IgD-negative memory B cell (primary cell): ENCODE measurements around the gene UNC79. TPM values are rescaled to one million over a fixed set of nuclear protein-coding genes. Genes with fewer than 3 reads are reported as not detected.
"Not testable (repeated sequence)": the region's sequence is repeated elsewhere in the genome, so short reads cannot be mapped to it uniquely, and the experiment has no call there.

Experiments used
- H3K27ac Mint-ChIP-seq, 3 donors: one replicate each; pipeline ENCODE4 v1.8.0; 2020 to 2022; ENCODE audit warnings: mild to moderate bottlenecking in 3 of 3, mixed read lengths in 3 of 3, moderate library complexity in 1 of 3
- H3K27me3 Mint-ChIP-seq: one replicate; pipeline ENCODE4 v1.8.0; 2021; ENCODE audit warnings: mixed read lengths
- H3K36me3 Mint-ChIP-seq: one replicate; pipeline ENCODE4 v1.8.0; 2020; ENCODE audit warnings: mild to moderate bottlenecking, mixed read lengths
- H3K4me1 Mint-ChIP-seq, 3 donors: one replicate each; pipeline ENCODE4 v1.8.0; 2020 to 2022; ENCODE audit warnings: mixed read lengths in 3 of 3, mild to moderate bottlenecking in 1 of 3
- H3K4me3 Mint-ChIP-seq, 4 donors: one replicate each; pipeline ENCODE4 v1.8.0; 2020 to 2022; ENCODE audit warnings: mild to moderate bottlenecking in 4 of 4, mixed read lengths in 4 of 4, moderate library complexity in 3 of 4
- H3K9me3 Mint-ChIP-seq, 3 donors: one replicate each; pipeline ENCODE4 v1.8.0; 2020 to 2021; ENCODE audit warnings: mixed read lengths in 3 of 3, mild to moderate bottlenecking in 1 of 3
- polyA plus RNA-seq: library from polyadenylated mRNA; unstranded; fragments of 300-500 nt; fragmentation: Illumina TruSeq; gene quantifications from one replicate; pipeline ENCODE4 v1.2.3, GENCODE V29; 2021

The UNC79 gene
- polyA plus RNA-seq, 1 donor from 2014 or later = not detected

GRCh38 chr14:93462479-93462878 is 31.7 kb downstream of the UNC79 start:
- Mint-ChIP-seq H3K27me3 (no peaks in the 10 kb centered on the region), H3K27ac (peak overlapping the region in 1 of 3 donors; percentile 3), H3K4me1 (peaks cover 2 to 8% (median 8%) of the 10 kb centered on the region in 3 donors), H3K36me3 (no peaks in the 10 kb centered on the region), H3K4me3 (no peak overlapping the region), H3K9me3 (peaks cover 0 to 1% (median 0%) of the 10 kb centered on the region in 3 donors)

DNA sequence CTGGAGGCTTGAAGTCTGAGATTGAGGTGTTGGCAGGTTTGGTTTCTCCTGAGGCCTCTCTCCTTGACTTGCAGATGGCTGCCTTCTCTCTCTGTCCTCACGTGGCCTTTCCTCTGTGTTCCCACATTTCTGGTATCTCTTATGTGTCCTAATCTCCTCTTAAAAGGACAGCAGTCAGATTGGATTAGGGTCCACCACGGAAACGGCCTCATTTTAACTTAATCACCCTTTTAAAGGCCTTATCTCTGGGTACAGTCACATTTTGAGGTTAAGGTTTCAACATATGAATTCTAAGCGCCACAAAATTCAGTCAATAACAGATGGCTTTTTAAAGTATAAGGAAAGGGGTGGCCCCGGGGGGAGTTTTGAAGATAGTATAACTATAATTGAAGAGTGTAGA is 33.5 kb downstream of the UNC79 start:
- no peak overlapping the region for H3K27ac Mint-ChIP-seq
- H3K9me3 Mint-ChIP-seq = no peaks in the 10 kb centered on the region
- no peaks in the 10 kb centered on the region for H3K27me3 Mint-ChIP-seq
- H3K4me3 Mint-ChIP-seq = no peak overlapping the region
- peaks cover 2 to 8% (median 8%) of the 10 kb centered on the region in 3 donors for H3K4me1 Mint-ChIP-seq
- no peaks in the 10 kb centered on the region for H3K36me3 Mint-ChIP-seq

DNA sequence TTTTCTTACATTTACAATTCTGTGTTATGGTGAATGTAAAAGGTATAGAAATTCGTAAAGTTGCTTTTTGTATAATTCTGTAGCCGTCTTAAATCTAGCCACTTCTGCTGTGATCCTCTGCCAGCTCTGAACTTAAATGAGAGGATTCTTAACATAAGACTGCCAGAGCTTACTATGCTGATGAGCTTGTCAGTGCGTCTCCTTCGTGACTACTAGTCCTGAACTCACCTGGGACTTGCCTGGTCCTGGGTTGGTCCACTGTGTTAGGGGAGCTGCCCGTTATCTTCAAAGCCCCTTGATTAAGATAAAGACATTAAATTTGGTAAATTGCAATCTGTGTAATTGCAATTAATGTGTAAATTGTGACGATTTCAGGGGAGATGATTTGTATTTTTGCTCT is 44.7 kb downstream of the UNC79 start:
- H3K36me3 Mint-ChIP-seq = no peaks in the 10 kb centered on the region
- peaks cover 8% of the 10 kb centered on the region for H3K27me3 Mint-ChIP-seq
- H3K4me1 Mint-ChIP-seq = no peaks in the 10 kb centered on the region
- no peak overlapping the region for H3K27ac Mint-ChIP-seq
- H3K9me3 Mint-ChIP-seq = no peaks in the 10 kb centered on the region
- H3K4me3 Mint-ChIP-seq = no peak overlapping the region

- no peaks in the 10 kb centered on the region for H3K9me3 Mint-ChIP-seq
- no peak overlapping the region for H3K4me3 Mint-ChIP-seq
- no peaks in the 10 kb centered on the region for H3K36me3 Mint-ChIP-seq
- peaks cover 6% of the 10 kb centered on the region for H3K27me3 Mint-ChIP-seq
- H3K4me1 Mint-ChIP-seq = no peaks in the 10 kb centered on the region
- no peak overlapping the region for H3K27ac Mint-ChIP-seq
These were observed 45.6 kb downstream of the UNC79 start for GRCh38 chr14:93476305-93476704.

GRCh38 chr14:93479074-93479473 is 48.3 kb downstream of the UNC79 start:
- H3K36me3 Mint-ChIP-seq, H3K4me3 Mint-ChIP-seq, H3K27ac Mint-ChIP-seq, H3K27me3 Mint-ChIP-seq, H3K9me3 Mint-ChIP-seq, H3K4me1 Mint-ChIP-seq: not testable (repeated sequence)

DNA sequence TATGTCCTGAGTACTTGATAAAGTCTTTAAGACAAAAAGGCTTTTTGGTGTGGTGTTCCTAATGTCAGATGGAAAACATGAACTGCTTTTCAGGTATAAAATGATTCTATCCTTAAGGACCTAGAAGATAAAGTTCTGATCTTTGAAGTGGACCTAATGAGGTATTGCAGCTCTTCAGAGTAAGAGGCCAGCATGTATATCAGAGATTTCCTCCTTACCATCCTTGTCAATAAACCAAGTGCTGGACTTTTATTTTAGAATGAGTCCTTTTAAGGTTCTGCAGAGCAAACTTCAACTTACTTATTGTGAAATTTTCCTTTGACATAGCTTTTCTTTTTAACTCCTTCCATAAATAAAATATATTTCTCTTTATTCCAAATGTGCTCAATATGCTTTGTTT is 50.1 kb downstream of the UNC79 start:
- H3K36me3 Mint-ChIP-seq = peaks cover 3% of the 10 kb centered on the region
- H3K27me3 Mint-ChIP-seq = peaks cover 3% of the 10 kb centered on the region
- H3K4me3 Mint-ChIP-seq = no peak overlapping the region
- H3K9me3 Mint-ChIP-seq = no peaks in the 10 kb centered on the region
- H3K4me1 Mint-ChIP-seq = peaks cover 0 to 2% (median 0%) of the 10 kb centered on the region in 3 donors
- no peak overlapping the region for H3K27ac Mint-ChIP-seq

DNA sequence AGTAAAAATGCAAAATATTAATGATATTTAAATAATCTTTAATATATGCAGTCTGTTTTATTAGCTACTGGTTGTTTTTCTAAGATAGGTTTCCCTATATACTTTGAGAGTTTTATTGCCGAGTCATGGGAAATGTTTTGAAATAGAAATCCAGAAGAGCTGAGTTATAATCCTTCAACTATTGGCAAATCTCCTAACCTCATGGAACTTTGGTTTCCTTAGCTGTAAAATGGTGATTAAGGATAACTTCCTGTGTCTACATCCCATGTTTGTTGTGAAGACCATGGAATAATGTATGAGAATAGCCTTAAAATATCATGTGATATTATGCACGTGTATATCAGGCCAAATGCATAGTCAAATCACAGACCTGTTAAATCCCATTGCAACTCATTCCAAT is 51.0 kb downstream of the UNC79 start:
- Mint-ChIP-seq H3K4me3 (no peak overlapping the region), H3K36me3 (peaks cover 3% of the 10 kb centered on the region), H3K9me3 (no peaks in the 10 kb centered on the region), H3K27me3 (peaks cover 3% of the 10 kb centered on the region), H3K27ac (no peak overlapping the region), H3K4me1 (peaks cover 0 to 2% (median 0%) of the 10 kb centered on the region in 3 donors)

- Mint-ChIP-seq H3K4me3 (no peak overlapping the region), H3K36me3 (peaks cover 2% of the 10 kb centered on the region), H3K9me3 (peaks cover 6 to 23% (median 10%) of the 10 kb centered on the region in 3 donors), H3K27me3 (peaks cover 2% of the 10 kb centered on the region), H3K27ac (no peak overlapping the region), H3K4me1 (peaks cover 0 to 3% (median 0%) of the 10 kb centered on the region in 3 donors)
These were observed 59.3 kb downstream of the UNC79 start for GRCh38 chr14:93490001-93490400.

GRCh38 chr14:93493054-93493453 is 62.3 kb downstream of the UNC79 start:
- peaks cover 2% of the 10 kb centered on the region for H3K27me3 Mint-ChIP-seq
- peaks cover 0 to 3% (median 0%) of the 10 kb centered on the region in 3 donors for H3K4me1 Mint-ChIP-seq
- no peak overlapping the region for H3K4me3 Mint-ChIP-seq
- no peak overlapping the region for H3K27ac Mint-ChIP-seq
- peaks cover 6 to 23% (median 10%) of the 10 kb centered on the region in 3 donors for H3K9me3 Mint-ChIP-seq
- peaks cover 2% of the 10 kb centered on the region for H3K36me3 Mint-ChIP-seq

DNA sequence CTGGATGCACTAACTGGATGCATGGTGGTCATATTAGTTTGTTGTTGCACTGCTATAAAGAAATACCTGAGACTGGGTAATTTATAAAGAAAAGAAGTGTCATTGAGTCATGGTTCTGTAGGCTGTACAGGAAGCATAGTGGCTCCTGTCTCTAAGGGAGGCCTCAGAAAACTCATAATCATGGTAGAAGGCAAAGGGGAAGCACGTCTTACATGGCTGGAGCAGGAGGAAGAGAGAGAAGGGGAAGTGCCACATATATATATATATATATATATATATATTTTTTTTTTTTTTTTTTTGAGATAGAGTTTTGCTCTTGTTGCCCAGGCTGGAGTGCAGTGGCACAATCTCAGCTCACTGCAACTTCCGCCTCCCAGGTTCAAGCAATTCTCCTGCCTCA is 62.9 kb downstream of the UNC79 start:
- H3K4me1 Mint-ChIP-seq, H3K27me3 Mint-ChIP-seq, H3K36me3 Mint-ChIP-seq, H3K4me3 Mint-ChIP-seq, H3K27ac Mint-ChIP-seq: not testable (repeated sequence)
- H3K9me3 Mint-ChIP-seq = peaks cover 6 to 23% (median 10%) of the 10 kb centered on the region in 3 donors

DNA sequence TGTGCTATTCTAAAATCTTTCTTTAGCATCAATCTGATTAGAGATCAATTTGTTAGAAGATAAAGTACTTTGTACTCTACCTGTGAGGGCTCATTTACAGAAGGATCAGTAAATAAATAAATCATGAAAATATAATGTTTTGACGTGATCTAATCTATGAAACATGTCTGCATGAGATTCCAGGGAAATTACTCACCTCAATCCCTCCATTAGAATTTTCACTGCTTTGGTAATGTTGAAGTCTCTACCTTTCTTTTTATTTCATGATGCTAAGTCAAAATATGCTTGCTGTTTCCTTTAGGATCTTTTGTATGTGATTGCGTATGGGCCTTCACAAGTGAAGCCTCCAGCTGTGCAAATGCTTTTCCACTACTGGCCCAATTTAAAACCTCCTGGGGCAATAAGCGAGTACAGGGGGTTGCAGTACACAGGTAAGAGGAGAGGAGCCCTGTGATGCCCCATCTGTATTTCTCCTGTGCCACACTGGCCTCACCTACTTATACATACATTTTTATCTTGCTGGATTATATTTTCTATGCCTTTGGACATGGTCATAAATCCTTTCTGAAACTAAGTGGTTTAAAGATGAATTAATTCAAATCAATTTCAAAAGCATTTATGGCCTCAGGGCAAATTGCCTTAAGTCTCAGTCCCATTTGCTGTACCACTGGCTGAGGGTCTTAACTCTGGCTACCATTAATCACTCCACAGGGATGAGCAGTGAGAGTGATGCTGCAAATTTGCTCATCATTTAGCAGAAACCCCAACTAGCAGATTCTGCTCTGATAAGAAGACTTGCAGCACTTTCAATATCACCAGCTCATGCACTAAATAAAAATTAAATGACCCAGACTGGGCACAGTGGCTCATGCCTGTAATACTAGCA is 66.4 kb downstream of the UNC79 start:
- Mint-ChIP-seq H3K4me3 (no peak overlapping the region), H3K36me3 (no peaks in the 10 kb centered on the region), H3K27ac (no peak overlapping the region), H3K27me3 (no peaks in the 10 kb centered on the region), H3K9me3 (peaks cover 6 to 19% (median 7%) of the 10 kb centered on the region in 3 donors), H3K4me1 (peaks cover 0 to 3% (median 0%) of the 10 kb centered on the region in 3 donors)

GRCh38 chr14:93510056-93510455 is 79.3 kb downstream of the UNC79 start:
- Mint-ChIP-seq H3K9me3 (peaks cover 0 to 2% (median 0%) of the 10 kb centered on the region in 3 donors), H3K27me3 (no peaks in the 10 kb centered on the region), H3K4me3 (no peak overlapping the region), H3K4me1 (peaks cover 7 to 10% (median 9%) of the 10 kb centered on the region in 3 donors), H3K27ac (no peak overlapping the region), H3K36me3 (peaks cover 2% of the 10 kb centered on the region)

DNA sequence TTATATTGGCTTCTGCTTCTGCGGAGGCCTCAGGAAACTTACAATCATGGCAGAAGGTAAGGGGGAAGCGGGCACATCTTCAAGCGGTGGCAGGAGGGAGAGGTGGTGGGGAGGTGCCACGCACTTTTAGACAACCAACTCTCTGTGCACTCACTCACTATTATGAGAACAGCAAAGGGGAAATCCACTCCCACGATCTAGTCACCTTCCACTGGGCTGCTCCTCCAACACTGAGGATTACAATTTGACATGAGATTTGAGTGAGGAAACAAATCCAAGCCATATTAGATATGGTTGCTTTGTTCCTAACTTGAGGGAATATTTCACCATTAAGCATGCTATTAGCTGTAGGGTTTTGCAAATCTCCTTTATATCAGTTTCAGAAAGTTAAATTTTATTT is 80.3 kb downstream of the UNC79 start:
- H3K4me1 Mint-ChIP-seq = peaks cover 7 to 10% (median 9%) of the 10 kb centered on the region in 3 donors
- no peaks in the 10 kb centered on the region for H3K9me3 Mint-ChIP-seq
- peaks cover 2% of the 10 kb centered on the region for H3K36me3 Mint-ChIP-seq
- no peak overlapping the region for H3K27ac Mint-ChIP-seq
- H3K27me3 Mint-ChIP-seq = no peaks in the 10 kb centered on the region
- H3K4me3 Mint-ChIP-seq = peak overlapping the region in 1 of 4 donors; percentile 36

GRCh38 chr14:93520053-93520607 is 89.4 kb downstream of the UNC79 start:
- H3K4me1 Mint-ChIP-seq = no peaks in the 10 kb centered on the region
- H3K27me3 Mint-ChIP-seq = no peaks in the 10 kb centered on the region
- H3K9me3 Mint-ChIP-seq = peaks cover 10 to 33% (median 11%) of the 10 kb centered on the region in 3 donors
- H3K4me3 Mint-ChIP-seq = no peak overlapping the region
- H3K27ac Mint-ChIP-seq = no peak overlapping the region
- H3K36me3 Mint-ChIP-seq = peaks cover 4% of the 10 kb centered on the region

GRCh38 chr14:93522221-93522620 is 91.5 kb downstream of the UNC79 start:
- Mint-ChIP-seq H3K36me3 (peaks cover 4% of the 10 kb centered on the region), H3K27me3 (no peaks in the 10 kb centered on the region), H3K4me1 (peaks cover 0 to 1% (median 0%) of the 10 kb centered on the region in 3 donors), H3K4me3 (no peak overlapping the region), H3K27ac (no peak overlapping the region), H3K9me3 (peaks cover 11 to 33% (median 12%) of the 10 kb centered on the region in 3 donors)

GRCh38 chr14:93525216-93525615 is 94.5 kb downstream of the UNC79 start:
- H3K9me3 Mint-ChIP-seq = peaks cover 2 to 14% (median 9%) of the 10 kb centered on the region in 3 donors
- not testable (repeated sequence) for H3K4me1 Mint-ChIP-seq, H3K4me3 Mint-ChIP-seq

More at GRCh38 chr14:93525216-93525615, 94.5 kb downstream of the UNC79 start:
- not testable (repeated sequence) for H3K27ac Mint-ChIP-seq, H3K36me3 Mint-ChIP-seq, H3K27me3 Mint-ChIP-seq
